HepG2 (cell line): ENCODE data around the gene LYPD4. TPM values are rescaled to one million over a fixed set of nuclear protein-coding genes. Genes with fewer than 3 reads are reported as not detected.

ENCODE experiments used
- CEBPB ChIP-seq: IDR thresholded peaks from 2 replicates; pipeline ENCODE4 v1.6.1; 2011; ENCODE audit warnings: low read depth, low read length, improper control_type of control experiment, borderline replicate concordance
- SP4 ChIP-seq: sonication (generic); formaldehyde crosslinking; IDR thresholded peaks from 2 replicates; pipeline ENCODE4 v1.8.1; 2023; ENCODE audit warnings: mild to moderate bottlenecking, missing genetic modification reagents
- polyA plus RNA-seq, 8 experiments: library from polyadenylated mRNA; depleted of rRNA in 3 of 8; stranded (reverse) in 7 of 8; unstranded in 1 of 8; fragments of >200 nt; fragmentation: Illumina TruSeq in 4 of 8; extraction: Trizol in 4 of 8; gene quantifications; 2 replicates each; pipeline versions ENCODE4 v1.2.1 to v1.2.3, GENCODE V29; 2011 to 2016; ENCODE audit warnings: low read depth in 4 of 8, missing spikeins in 1 of 8, mixed read lengths in 1 of 8; ENCODE audit not compliant: insufficient read depth in 1 of 8
- total RNA-seq, 5 experiments: library from RNA; depleted of rRNA; stranded (reverse); fragments of >200 nt; fragmentation: Illumina TruSeq; extraction: Trizol; gene quantifications; 2 replicates each; pipeline ENCODE4 v1.2.3, GENCODE V29; 2016; ENCODE audit warnings: low read depth in 1 of 5
- TF ChIP-seq, protein P1 (sequence below): sonication (generic); formaldehyde crosslinking; IDR thresholded peaks from 2 replicates; pipeline ENCODE4 v1.4.0; 2020; ENCODE audit warnings: missing genetic modification reagents
- TF ChIP-seq, protein P2 (sequence below): sonication (generic); formaldehyde crosslinking; IDR thresholded peaks from 2 replicates; pipeline ENCODE4 v1.9.0; 2021; ENCODE audit warnings: mild to moderate bottlenecking, missing genetic modification reagents
- TF ChIP-seq, protein P3 (sequence below): sonication (generic); formaldehyde crosslinking; IDR thresholded peaks from 2 replicates; pipeline ENCODE4 v1.4.0; 2020; ENCODE audit warnings: missing genetic modification reagents
- TF ChIP-seq, protein P4 (sequence below): sonication (generic); formaldehyde crosslinking; IDR thresholded peaks from 2 replicates; pipeline ENCODE4 v1.4.0; 2020; ENCODE audit warnings: mild to moderate bottlenecking, missing genetic modification reagents, borderline replicate concordance
- TF ChIP-seq, protein P5 (sequence below): sonication (generic); formaldehyde crosslinking; IDR thresholded peaks from 2 replicates; pipeline ENCODE4 v1.4.0; 2020; ENCODE audit warnings: missing genetic modification reagents
- TF ChIP-seq, protein P6 (sequence below): sonication (generic); formaldehyde crosslinking; IDR thresholded peaks from 2 replicates; pipeline ENCODE4 v1.4.0; 2020; ENCODE audit warnings: missing genetic modification reagents, borderline replicate concordance

The LYPD4 gene
- total and polyA plus RNA-seq, 2 of the 13 experiments (the other 11 are each of a cell fraction or from before 2014, with no cell fraction given): not detected

DNA sequence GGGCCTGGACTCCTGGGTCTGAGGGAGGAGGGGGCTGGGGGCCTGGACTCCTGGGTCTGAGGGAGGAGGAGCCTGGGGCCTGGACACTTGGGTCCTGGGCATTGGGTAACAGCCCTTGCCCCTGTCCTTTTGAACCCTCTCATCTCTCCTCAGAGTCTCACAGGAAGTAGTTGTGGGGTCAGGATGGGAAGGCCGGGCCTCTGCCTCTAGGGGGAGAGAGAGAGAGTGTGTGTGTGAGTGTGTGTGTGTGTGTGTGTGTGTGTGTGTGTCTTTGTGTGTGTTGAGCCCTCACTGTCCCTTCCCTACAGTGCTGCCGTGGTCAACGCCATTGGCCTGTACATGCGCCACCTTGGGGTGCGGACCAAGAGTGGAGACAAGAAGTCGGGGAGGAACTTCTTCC is 49.4 kb upstream of the LYPD4 start (continued):
- TF ChIP-seq, protein P1, sequence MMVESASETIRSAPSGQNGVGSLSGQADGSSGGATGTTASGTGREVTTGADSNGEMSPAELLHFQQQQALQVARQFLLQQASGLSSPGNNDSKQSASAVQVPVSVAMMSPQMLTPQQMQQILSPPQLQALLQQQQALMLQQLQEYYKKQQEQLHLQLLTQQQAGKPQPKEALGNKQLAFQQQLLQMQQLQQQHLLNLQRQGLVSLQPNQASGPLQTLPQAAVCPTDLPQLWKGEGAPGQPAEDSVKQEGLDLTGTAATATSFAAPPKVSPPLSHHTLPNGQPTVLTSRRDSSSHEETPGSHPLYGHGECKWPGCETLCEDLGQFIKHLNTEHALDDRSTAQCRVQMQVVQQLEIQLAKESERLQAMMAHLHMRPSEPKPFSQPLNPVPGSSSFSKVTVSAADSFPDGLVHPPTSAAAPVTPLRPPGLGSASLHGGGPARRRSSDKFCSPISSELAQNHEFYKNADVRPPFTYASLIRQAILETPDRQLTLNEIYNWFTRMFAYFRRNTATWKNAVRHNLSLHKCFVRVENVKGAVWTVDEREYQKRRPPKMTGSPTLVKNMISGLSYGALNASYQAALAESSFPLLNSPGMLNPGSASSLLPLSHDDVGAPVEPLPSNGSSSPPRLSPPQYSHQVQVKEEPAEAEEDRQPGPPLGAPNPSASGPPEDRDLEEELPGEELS (CRISPR knock-in tag): no peak
- TF ChIP-seq CEBPB (peak; percentile 25; the same call in 1 of the 2 replicates), SP4 (CRISPR knock-in tag) (no peak)
- TF ChIP-seq, protein P2, sequence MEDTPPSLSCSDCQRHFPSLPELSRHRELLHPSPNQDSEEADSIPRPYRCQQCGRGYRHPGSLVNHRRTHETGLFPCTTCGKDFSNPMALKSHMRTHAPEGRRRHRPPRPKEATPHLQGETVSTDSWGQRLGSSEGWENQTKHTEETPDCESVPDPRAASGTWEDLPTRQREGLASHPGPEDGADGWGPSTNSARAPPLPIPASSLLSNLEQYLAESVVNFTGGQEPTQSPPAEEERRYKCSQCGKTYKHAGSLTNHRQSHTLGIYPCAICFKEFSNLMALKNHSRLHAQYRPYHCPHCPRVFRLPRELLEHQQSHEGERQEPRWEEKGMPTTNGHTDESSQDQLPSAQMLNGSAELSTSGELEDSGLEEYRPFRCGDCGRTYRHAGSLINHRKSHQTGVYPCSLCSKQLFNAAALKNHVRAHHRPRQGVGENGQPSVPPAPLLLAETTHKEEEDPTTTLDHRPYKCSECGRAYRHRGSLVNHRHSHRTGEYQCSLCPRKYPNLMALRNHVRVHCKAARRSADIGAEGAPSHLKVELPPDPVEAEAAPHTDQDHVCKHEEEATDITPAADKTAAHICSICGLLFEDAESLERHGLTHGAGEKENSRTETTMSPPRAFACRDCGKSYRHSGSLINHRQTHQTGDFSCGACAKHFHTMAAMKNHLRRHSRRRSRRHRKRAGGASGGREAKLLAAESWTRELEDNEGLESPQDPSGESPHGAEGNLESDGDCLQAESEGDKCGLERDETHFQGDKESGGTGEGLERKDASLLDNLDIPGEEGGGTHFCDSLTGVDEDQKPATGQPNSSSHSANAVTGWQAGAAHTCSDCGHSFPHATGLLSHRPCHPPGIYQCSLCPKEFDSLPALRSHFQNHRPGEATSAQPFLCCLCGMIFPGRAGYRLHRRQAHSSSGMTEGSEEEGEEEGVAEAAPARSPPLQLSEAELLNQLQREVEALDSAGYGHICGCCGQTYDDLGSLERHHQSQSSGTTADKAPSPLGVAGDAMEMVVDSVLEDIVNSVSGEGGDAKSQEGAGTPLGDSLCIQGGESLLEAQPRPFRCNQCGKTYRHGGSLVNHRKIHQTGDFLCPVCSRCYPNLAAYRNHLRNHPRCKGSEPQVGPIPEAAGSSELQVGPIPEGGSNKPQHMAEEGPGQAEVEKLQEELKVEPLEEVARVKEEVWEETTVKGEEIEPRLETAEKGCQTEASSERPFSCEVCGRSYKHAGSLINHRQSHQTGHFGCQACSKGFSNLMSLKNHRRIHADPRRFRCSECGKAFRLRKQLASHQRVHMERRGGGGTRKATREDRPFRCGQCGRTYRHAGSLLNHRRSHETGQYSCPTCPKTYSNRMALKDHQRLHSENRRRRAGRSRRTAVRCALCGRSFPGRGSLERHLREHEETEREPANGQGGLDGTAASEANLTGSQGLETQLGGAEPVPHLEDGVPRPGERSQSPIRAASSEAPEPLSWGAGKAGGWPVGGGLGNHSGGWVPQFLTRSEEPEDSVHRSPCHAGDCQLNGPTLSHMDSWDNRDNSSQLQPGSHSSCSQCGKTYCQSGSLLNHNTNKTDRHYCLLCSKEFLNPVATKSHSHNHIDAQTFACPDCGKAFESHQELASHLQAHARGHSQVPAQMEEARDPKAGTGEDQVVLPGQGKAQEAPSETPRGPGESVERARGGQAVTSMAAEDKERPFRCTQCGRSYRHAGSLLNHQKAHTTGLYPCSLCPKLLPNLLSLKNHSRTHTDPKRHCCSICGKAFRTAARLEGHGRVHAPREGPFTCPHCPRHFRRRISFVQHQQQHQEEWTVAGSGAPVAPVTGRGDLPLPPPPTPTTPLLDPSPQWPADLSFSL (CRISPR knock-in tag): peak; percentile 99
- TF ChIP-seq, protein P3, sequence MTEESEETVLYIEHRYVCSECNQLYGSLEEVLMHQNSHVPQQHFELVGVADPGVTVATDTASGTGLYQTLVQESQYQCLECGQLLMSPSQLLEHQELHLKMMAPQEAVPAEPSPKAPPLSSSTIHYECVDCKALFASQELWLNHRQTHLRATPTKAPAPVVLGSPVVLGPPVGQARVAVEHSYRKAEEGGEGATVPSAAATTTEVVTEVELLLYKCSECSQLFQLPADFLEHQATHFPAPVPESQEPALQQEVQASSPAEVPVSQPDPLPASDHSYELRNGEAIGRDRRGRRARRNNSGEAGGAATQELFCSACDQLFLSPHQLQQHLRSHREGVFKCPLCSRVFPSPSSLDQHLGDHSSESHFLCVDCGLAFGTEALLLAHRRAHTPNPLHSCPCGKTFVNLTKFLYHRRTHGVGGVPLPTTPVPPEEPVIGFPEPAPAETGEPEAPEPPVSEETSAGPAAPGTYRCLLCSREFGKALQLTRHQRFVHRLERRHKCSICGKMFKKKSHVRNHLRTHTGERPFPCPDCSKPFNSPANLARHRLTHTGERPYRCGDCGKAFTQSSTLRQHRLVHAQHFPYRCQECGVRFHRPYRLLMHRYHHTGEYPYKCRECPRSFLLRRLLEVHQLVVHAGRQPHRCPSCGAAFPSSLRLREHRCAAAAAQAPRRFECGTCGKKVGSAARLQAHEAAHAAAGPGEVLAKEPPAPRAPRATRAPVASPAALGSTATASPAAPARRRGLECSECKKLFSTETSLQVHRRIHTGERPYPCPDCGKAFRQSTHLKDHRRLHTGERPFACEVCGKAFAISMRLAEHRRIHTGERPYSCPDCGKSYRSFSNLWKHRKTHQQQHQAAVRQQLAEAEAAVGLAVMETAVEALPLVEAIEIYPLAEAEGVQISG: peak; percentile 59
- TF ChIP-seq, protein P4, sequence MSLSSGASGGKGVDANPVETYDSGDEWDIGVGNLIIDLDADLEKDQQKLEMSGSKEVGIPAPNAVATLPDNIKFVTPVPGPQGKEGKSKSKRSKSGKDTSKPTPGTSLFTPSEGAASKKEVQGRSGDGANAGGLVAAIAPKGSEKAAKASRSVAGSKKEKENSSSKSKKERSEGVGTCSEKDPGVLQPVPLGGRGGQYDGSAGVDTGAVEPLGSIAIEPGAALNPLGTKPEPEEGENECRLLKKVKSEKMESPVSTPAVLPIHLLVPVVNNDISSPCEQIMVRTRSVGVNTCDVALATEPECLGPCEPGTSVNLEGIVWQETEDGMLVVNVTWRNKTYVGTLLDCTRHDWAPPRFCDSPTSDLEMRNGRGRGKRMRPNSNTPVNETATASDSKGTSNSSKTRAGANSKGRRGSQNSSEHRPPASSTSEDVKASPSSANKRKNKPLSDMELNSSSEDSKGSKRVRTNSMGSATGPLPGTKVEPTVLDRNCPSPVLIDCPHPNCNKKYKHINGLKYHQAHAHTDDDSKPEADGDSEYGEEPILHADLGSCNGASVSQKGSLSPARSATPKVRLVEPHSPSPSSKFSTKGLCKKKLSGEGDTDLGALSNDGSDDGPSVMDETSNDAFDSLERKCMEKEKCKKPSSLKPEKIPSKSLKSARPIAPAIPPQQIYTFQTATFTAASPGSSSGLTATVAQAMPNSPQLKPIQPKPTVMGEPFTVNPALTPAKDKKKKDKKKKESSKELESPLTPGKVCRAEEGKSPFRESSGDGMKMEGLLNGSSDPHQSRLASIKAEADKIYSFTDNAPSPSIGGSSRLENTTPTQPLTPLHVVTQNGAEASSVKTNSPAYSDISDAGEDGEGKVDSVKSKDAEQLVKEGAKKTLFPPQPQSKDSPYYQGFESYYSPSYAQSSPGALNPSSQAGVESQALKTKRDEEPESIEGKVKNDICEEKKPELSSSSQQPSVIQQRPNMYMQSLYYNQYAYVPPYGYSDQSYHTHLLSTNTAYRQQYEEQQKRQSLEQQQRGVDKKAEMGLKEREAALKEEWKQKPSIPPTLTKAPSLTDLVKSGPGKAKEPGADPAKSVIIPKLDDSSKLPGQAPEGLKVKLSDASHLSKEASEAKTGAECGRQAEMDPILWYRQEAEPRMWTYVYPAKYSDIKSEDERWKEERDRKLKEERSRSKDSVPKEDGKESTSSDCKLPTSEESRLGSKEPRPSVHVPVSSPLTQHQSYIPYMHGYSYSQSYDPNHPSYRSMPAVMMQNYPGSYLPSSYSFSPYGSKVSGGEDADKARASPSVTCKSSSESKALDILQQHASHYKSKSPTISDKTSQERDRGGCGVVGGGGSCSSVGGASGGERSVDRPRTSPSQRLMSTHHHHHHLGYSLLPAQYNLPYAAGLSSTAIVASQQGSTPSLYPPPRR (CRISPR knock-in tag): peak; percentile 24; the same call in 1 of the 2 replicates
- TF ChIP-seq, protein P5, sequence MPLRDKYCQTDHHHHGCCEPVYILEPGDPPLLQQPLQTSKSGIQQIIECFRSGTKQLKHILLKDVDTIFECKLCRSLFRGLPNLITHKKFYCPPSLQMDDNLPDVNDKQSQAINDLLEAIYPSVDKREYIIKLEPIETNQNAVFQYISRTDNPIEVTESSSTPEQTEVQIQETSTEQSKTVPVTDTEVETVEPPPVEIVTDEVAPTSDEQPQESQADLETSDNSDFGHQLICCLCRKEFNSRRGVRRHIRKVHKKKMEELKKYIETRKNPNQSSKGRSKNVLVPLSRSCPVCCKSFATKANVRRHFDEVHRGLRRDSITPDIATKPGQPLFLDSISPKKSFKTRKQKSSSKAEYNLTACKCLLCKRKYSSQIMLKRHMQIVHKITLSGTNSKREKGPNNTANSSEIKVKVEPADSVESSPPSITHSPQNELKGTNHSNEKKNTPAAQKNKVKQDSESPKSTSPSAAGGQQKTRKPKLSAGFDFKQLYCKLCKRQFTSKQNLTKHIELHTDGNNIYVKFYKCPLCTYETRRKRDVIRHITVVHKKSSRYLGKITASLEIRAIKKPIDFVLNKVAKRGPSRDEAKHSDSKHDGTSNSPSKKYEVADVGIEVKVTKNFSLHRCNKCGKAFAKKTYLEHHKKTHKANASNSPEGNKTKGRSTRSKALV (CRISPR knock-in tag): no peak
- TF ChIP-seq, protein P6, sequence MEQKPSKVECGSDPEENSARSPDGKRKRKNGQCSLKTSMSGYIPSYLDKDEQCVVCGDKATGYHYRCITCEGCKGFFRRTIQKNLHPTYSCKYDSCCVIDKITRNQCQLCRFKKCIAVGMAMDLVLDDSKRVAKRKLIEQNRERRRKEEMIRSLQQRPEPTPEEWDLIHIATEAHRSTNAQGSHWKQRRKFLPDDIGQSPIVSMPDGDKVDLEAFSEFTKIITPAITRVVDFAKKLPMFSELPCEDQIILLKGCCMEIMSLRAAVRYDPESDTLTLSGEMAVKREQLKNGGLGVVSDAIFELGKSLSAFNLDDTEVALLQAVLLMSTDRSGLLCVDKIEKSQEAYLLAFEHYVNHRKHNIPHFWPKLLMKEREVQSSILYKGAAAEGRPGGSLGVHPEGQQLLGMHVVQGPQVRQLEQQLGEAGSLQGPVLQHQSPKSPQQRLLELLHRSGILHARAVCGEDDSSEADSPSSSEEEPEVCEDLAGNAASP: no peak
